K562 (cell line): ENCODE results near the gene KIF5A. TPM values are rescaled to one million over a fixed set of nuclear protein-coding genes. Genes with fewer than 3 reads are reported as not detected.

ENCODE experiments used
- HMG20B ChIP-seq: fragments of 250-450 bp; sonication (Bioruptor Pico); IDR thresholded peaks from 2 replicates; pipeline ENCODE4 v1.5.0; 2021; ENCODE audit warnings: mild to moderate bottlenecking
- MBD1 ChIP-seq: fragments of 250-450 bp; sonication (Bioruptor Pico); IDR thresholded peaks from 2 replicates; pipeline ENCODE4 v1.8.0; 2022; ENCODE audit warnings: inconsistent platforms
- NEUROD1 ChIP-seq: fragments of 150-350 bp; IDR thresholded peaks from 2 replicates; pipeline ENCODE4 v1.6.1; 2014; ENCODE audit warnings: borderline replicate concordance, low read length, low read depth; ENCODE audit not compliant: partially characterized antibody
- NR0B1 ChIP-seq: fragments of 450-650 bp; IDR thresholded peaks from one replicate; pipeline ENCODE4 v1.6.1; 2018; ENCODE audit warnings: mild to moderate bottlenecking, moderate library complexity; ENCODE audit not compliant: partially characterized antibody
- RBM34 ChIP-seq: fragments of 200-400 bp; formaldehyde crosslinking; IDR thresholded peaks from 2 replicates; pipeline ENCODE4 v1.6.1; 2018; ENCODE audit warnings: low read length, borderline replicate concordance; ENCODE audit not compliant: insufficient read depth
- ZBTB9 ChIP-seq: fragments of 450-650 bp; formaldehyde crosslinking; IDR thresholded peaks from 2 replicates; pipeline ENCODE4 v1.4.0; 2020; ENCODE audit warnings: mild to moderate bottlenecking, moderate library complexity
- ZNF384 ChIP-seq: IDR thresholded peaks from 2 replicates; pipeline ENCODE4 v1.6.1; 2012; ENCODE audit warnings: low read depth, low read length, improper control_type of control experiment
- ZNF408 ChIP-seq: fragments of 250-450 bp; sonication (Bioruptor Pico); IDR thresholded peaks from 2 replicates; pipeline ENCODE4 v1.4.0; 2020; ENCODE audit warnings: low read depth, mild to moderate bottlenecking, moderate library complexity
- polyA plus RNA-seq, 8 experiments: library from polyadenylated mRNA; depleted of rRNA in 4 of 8; stranded (reverse) in 5 of 8; unstranded in 3 of 8; fragments of >200 nt; fragmentation: Nextera tagmentation in 2 of 8; fragmentation: Illumina TruSeq in 1 of 8; extraction: Ambion mirVana in 2 of 8; extraction: Trizol in 1 of 8; gene quantifications; 2 replicates each; pipeline versions ENCODE4 v1.2.1 to v1.2.3, GENCODE V29; 2011 to 2014; ENCODE audit warnings: inconsistent platforms in 1 of 8, missing spikeins in 1 of 8
- total RNA-seq, 7 experiments: library from RNA; depleted of rRNA in 6 of 7; stranded (reverse); fragments of >200 nt in 6 of 7; fragmentation: Illumina TruSeq in 2 of 7; extraction: Trizol in 2 of 7; gene quantifications; 2 replicates each; pipeline versions ENCODE4 v1.2.1 to v1.2.3, GENCODE V29; 2011 to 2021; ENCODE audit warnings: low replicate concordance in 1 of 7

The KIF5A gene
- total and polyA plus RNA-seq, 9 of the 15 experiments (the other 6 are each of a cell fraction or from before 2014, with no cell fraction given), result 3.4 to 17.7 (median 8.0) TPM

- TF ChIP-seq MBD1 (CRISPR knock-in tag) (no peak), ZNF408 (CRISPR knock-in tag) (no peak), NEUROD1 (no peak), RBM34 (no peak), NR0B1 (no peak), HMG20B (no peak), ZNF384 (no peak), ZBTB9 (CRISPR knock-in tag) (no peak)
- TF ChIP-seq, all 486 proteins: peak for 57
These were observed 26.7 kb upstream of the KIF5A start (continued) for GRCh38 chr12:57522887-57523705.
